Midbrain (tissue), 1 donor: ENCODE results near the gene GGA2.
"Not testable (repeated sequence)": the region's sequence is repeated elsewhere in the genome, so short reads cannot be mapped to it uniquely, and the experiment has no call there.

ENCODE experiments used
- DNase-seq: peaks from one replicate; lab custom pipeline; 2025; lab: John Stamatoyannopoulos, UW

The GGA2 gene

GRCh38 chr16:23504076-23504452 lies 6.2 kb downstream of the GGA2 start:
- no peak for DNase-seq

DNA sequence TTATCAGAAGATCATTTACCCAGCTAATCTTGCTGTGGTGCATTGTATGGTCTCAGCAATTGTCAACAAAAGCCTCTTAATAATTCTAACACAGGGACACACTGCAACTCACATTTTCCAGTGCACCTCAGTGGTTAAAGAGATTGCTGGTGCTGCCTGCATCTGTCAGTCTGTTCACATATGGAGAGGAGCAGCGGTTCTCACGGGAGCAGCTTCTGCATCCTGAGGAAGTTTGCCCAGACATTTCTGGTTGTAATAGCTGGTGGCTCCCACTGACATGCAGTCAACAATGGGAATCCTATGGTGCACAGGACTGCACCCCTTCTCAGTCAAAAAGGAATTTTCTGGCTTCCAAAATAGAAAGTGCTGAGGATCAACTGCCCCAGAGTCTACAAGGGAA lies 7.8 kb downstream of the GGA2 start:
- DNase-seq = no peak

- DNase-seq = no peak
These were observed 9.0 kb downstream of the GGA2 start for GRCh38 chr16:23501291-23501690.

GRCh38 chr16:23500862-23501225 lies 9.4 kb downstream of the GGA2 start:
- no peak for DNase-seq

GRCh38 chr16:23500212-23500861 lies 10.0 kb downstream of the GGA2 start:
- no peak for DNase-seq

- DNase-seq = no peak
These were observed 10.5 kb downstream of the GGA2 start for GRCh38 chr16:23499801-23500200.

DNA sequence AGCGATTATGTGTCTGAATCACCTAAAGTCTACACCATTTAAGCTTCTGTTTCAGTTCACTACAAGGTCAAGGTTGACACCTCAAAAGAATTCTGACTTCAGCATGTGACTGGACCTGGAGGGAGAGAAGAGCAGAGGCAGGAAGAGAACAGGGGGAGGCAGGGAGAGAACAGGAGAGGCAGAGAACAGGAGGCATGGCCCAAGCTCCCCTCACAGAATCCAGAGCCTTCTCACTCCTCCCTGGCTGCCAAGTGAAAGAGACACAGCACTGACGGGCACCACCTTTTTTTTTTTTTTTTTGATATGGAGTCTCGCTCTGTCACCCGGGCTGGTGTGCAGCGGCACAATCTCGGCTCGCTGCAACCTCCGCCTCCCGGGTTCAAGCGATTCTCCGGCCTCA lies 11.4 kb downstream of the GGA2 start:
- no peak for DNase-seq

GRCh38 chr16:23497543-23497868 lies 12.8 kb downstream of the GGA2 start:
- no peak for DNase-seq

DNA sequence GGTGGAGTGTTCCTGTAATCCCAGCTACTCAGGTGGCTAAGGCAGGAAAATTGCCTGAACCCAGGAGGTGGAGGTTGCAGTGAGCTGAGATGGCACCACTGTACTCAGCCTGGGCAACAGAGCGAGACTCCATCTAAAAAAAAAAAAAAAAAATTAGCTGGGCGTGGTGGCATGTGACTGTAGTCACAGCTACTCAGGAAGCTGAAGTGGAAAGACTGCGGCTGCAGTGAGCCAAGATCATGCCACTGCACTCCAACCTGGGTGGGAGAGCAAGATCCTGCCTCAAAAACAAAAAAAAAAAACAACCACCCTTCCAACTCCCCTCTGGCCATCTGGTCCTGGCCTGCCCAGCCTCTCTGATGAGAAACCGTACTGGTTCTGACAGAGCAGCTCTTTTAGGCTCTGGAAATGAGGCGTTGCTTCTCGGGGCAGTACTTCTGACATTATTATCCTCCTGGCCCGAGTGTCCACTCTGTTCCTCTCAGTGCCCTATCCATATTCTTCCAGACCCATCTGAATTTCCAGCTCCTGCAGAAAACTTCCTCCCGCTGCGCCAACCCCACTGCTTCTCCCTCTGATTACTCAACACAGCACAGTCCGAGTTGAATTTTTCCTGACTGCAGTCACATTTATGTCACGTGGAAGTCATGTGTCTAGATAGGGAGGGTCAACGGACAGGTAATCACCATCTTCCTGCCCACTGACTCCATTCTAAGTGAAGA lies 13.3 kb downstream of the GGA2 start:
- no peak for DNase-seq

DNA sequence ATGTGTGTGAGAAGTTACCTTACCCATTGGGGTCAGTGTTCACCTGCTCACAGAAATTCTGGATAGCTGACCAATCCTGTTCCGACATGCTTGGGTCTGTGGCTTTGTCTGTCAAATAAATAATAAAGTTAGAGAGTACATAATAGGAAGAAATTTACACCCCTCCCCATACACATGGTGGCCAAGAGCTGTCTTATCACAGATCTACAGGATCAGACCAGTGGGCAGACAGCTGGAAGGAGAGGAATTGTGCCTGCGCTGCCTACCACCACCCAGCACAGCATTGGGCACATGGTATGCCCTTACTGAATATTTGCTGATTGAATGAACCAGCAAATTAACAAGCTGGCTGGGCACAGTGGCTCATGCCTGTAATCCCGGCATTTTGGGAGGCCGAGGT lies 14.6 kb downstream of the GGA2 start:
- no peak for DNase-seq

DNA sequence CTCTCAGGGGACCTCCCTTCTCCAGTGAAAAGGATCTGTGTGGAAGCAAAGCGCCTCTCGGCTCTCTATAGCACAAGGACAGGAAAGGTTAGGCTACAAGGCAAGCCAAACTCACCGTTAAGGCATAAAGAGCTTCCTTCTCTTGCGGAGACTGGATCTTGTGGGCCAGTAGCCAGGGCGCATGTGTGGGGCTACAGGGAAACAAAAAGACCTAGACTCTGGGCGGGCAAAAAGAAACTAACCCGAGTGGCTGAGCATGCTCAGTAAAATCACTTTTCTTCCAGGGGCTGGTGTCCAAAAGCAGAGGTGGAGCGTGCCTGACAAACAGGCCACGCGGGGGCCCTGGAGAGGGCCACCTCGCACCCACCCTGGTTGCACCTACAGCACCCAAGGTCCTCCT lies 16.1 kb downstream of the GGA2 start:
- DNase-seq = no peak

DNA sequence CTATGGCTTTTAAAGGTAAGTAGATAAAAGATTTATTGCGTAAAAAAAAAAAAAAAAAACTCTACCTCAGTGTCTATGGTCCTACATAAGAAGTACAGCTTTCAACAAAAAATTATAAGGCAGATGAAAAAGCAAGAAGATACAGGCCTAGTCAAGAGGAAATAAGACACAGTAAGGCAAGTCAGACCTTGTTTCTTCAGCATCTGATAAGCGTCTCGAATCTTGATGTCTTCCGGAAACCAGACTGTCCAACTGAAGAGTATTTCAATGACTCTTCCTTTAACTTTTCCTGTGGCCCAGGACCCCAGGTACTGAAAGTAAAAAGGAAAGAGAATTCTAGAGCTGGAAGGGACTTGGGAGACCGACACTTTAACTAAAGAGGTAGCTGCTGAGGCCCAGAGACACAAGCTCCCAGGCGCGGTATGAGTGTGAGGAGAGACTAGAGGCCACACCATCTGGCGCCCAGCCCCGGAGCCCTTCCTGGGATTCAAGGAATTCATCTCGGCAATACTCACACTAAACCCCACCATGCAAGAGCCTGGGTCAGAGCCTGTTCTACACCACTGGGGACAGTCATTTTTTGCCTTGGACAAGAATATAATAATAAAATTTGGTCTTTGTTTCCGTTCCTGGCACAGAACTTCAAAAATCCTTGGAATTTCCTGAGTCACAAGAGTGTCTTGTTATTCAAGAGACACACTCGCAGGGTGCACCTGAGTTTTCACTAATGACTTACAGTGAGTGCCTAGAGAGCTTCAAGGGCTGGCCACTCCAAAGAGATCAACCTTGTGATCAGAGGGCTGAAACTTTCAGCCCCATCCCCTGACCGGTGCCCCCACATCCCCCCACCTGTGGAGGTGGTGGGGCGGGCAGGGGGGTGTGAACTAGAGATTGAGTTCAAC lies 18.6 kb downstream of the GGA2 start:
- DNase-seq = no peak

DNA sequence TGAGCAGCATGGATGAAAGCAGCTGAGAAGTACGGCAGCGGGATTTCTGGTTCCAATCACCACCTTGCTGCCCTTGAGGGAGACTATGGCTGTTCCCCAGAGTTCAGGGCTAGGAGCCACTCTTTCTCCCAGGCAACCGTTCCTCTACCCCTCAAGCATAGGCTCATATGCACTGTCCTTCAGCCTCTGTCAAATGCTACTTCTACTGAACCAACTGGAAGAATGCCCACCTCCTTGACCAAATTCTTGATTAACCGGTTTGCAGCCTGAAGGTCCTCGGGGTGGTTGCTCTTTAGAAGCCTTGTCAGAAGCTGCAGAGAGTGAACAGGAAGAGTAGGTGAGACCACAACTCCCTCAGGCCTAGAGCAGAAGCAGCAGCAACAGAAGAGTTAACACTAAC lies 23.8 kb downstream of the GGA2 start:
- no peak for DNase-seq

GRCh38 chr16:23485841-23486240 lies 24.5 kb downstream of the GGA2 start:
- DNase-seq = no peak

DNA sequence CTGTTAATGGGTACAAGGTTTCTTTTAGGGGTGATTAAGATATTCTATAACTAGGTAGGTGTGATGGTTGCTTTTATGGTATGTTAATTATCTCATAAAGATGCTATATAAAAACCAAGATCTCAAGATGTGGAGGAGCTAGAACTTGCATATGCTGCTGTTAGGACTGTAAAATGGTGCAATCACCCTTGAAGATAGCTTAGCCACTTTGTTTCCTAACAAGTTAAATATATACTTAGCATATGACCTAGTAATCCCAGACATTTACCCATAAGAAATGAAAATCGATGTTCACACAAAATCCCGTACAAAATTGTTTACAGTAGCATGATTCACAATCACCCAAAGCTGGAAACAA lies 25.1 kb downstream of the GGA2 start:
- no peak for DNase-seq

- DNase-seq = no peak
These were observed 25.6 kb downstream of the GGA2 start for GRCh38 chr16:23484510-23485256.

DNA sequence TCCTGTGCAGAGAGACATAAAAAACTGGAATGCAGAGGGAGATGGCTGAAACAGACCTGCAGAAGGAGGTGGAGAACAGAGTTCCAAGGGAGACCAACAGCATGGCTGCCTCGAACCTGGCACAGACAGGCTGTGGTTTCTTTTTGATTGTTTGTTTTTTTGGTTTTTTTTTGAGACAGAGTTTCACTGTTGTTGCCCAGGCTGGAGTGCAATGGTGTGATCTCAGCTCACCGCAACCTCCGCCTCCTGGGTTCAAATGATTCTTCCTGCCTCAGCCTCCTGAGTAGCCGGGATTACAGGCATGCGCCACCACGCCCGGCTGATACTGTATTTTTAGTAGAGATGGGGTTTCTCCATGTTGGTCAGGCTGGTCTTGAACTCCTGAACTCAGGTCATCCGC lies 26.8 kb downstream of the GGA2 start:
- DNase-seq = not testable (repeated sequence)

GRCh38 chr16:23482778-23483177 lies 27.5 kb downstream of the GGA2 start:
- no peak for DNase-seq

GRCh38 chr16:23480257-23480656 lies 30.0 kb downstream of the GGA2 start:
- no peak for DNase-seq

GRCh38 chr16:23479138-23479537 lies 31.2 kb downstream of the GGA2 start:
- DNase-seq = no peak

GRCh38 chr16:23478566-23478965 lies 31.7 kb downstream of the GGA2 start:
- no peak for DNase-seq

- DNase-seq = no peak
These were observed 34.0 kb downstream of the GGA2 start for GRCh38 chr16:23476289-23476688.

DNA sequence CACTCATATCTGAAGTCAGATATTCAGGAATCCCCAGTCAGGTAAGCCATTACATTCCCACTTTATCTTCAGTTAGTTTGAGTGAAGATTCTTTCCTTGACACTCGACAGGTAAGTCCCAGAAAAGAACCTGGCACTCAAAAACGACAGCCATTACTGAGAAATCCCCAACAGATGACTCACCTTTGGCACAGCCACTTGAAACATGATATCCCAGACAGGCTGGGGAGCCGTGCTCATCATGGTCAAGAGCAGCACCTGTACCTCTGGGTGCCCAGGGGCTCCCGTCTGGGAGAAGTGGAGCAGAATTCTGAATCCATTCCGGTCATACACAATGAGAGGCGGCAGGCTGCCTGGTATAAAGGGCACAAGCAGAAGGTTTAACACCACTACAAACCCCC lies 40.5 kb downstream of the GGA2 start:
- DNase-seq = no peak
